MM.1S (cell line): Measurements from ENCODE around the gene LRRC8B.

Source experiments
- CTCF ChIP-seq: fragments of 300-600 bp; sonication (generic); IDR thresholded peaks from 2 replicates; pipeline ENCODE4 v1.5.1; 2016; ENCODE audit warnings: antibody characterized with exemption, low read length, mixed read lengths
- EZH2 ChIP-seq: fragments of 300-600 bp; sonication (generic); optimal IDR thresholded peaks from 2 replicates; pipeline ENCODE3; 2017; ENCODE audit warnings: low read depth, mild to moderate bottlenecking, antibody characterized with exemption, low read length, mixed read lengths
- EZH2phosphoT487 ChIP-seq: fragments of 300-600 bp; sonication (generic); IDR thresholded peaks from 2 replicates; pipeline ENCODE4 v1.6.1; 2018; ENCODE audit warnings: antibody characterized with exemption, low read length

GRCh38 chr1:89609781-89610456 is 85.3 kb downstream of the LRRC8B start:
- no peak for TF ChIP-seq CTCF
- no peak for TF ChIP-seq EZH2
- no peak for TF ChIP-seq EZH2phosphoT487
